Central memory CD4-positive, alpha-beta T cell (primary cell): ENCODE measurements around the gene SULT2A1.
"Not testable (repeated sequence)": the region's sequence is repeated elsewhere in the genome, so short reads cannot be mapped to it uniquely, and the experiment has no call there.

ENCODE experiments used
- DNase-seq: peaks from one replicate; pipeline ENCODE4 v3.0.0; 2022
- total RNA-seq, 3 experiments: gene quantifications; one replicate each; lab custom pipeline; 2026; lab: John Stamatoyannopoulos, UW

SULT2A1 gene
- total RNA-seq: 0 reads per million in 3 experiments

GRCh38 chr19:47886010-47886559 is at the start of gene SULT2A1:
Gene SULT2A1, minus strand, starts transcription at chr19:47886315. Its CDS starts 58 bp downstream, at chr19:47886257.
- DNase-seq: no peak

- not testable (repeated sequence) for DNase-seq
Measured at GRCh38 chr19:47928581-47928980, 42.5 kb upstream of the SULT2A1 start.

GRCh38 chr19:47920107-47920506 is 34.0 kb upstream of the SULT2A1 start:
- peak; percentile 88 for DNase-seq

GRCh38 chr19:47910191-47910590 is 24.1 kb upstream of the SULT2A1 start:
- DNase-seq: not testable (repeated sequence)

GRCh38 chr19:47909350-47909749 is 23.2 kb upstream of the SULT2A1 start:
- DNase-seq: peak; percentile 58

GRCh38 chr19:47901370-47901769 is 15.3 kb upstream of the SULT2A1 start:
- DNase-seq: no peak

- DNase-seq: no peak
Measured at GRCh38 chr19:47899335-47899734, 13.2 kb upstream of the SULT2A1 start.

GRCh38 chr19:47897861-47898260 is 11.7 kb upstream of the SULT2A1 start:
- no peak for DNase-seq

GRCh38 chr19:47896773-47897172 is 10.7 kb upstream of the SULT2A1 start:
- DNase-seq: no peak

- DNase-seq: no peak
Measured at GRCh38 chr19:47896019-47896418, 9.9 kb upstream of the SULT2A1 start.

- no peak for DNase-seq
Measured at GRCh38 chr19:47895165-47895782, 9.2 kb upstream of the SULT2A1 start.

GRCh38 chr19:47891923-47892666 is 6.0 kb upstream of the SULT2A1 start:
- DNase-seq: no peak

- DNase-seq: no peak
Measured at GRCh38 chr19:47891622-47891922, 5.5 kb upstream of the SULT2A1 start.

- DNase-seq: no peak
Measured at GRCh38 chr19:47890865-47891621, 4.9 kb upstream of the SULT2A1 start.

- DNase-seq: no peak
Measured at GRCh38 chr19:47885067-47885463, 1.1 kb downstream of the SULT2A1 start.

GRCh38 chr19:47882890-47883289 is 3.2 kb downstream of the SULT2A1 start:
- no peak for DNase-seq

GRCh38 chr19:47881757-47882156 is 4.4 kb downstream of the SULT2A1 start:
- no peak for DNase-seq

GRCh38 chr19:47879385-47879784 is 6.7 kb downstream of the SULT2A1 start:
- not testable (repeated sequence) for DNase-seq

- DNase-seq: no peak
Measured at GRCh38 chr19:47878906-47879305, 7.2 kb downstream of the SULT2A1 start.

GRCh38 chr19:47865166-47865565 is 20.9 kb downstream of the SULT2A1 start:
- DNase-seq: no peak

GRCh38 chr19:47863514-47863936 is 22.6 kb downstream of the SULT2A1 start:
- DNase-seq: peak; percentile 54

GRCh38 chr19:47861630-47862029 is 24.5 kb downstream of the SULT2A1 start:
- DNase-seq: no peak

GRCh38 chr19:47860602-47861297 is 25.4 kb downstream of the SULT2A1 start:
- no peak for DNase-seq
